ENCODE results near the gene B4GALNT4. TPM values are rescaled to one million over a fixed set of nuclear protein-coding genes. Genes with fewer than 3 reads are reported as not detected.

Gene B4GALNT4
- polyA plus RNA-seq, 2 of the 4 experiments (the other 2 are of a cell fraction): 5.3 to 27.5 TPM

GRCh38 chr11:353179-353873, 16.0 kb upstream of the B4GALNT4 start:
- FAIRE-seq (no peak), DNase-seq (ENCODE audit: low read depth in 1 of 2, low spot score in 1 of 2) (peak in 1 of 2 experiments; percentile 42), ATAC-seq (peak in 1 of 2 experiments; percentile 27; a peak in 1 of 6 replicates)
- peak overlapping the region; percentile 13; the same call in 1 of the 3 replicates for H3K4me2 ChIP-seq
- ChIA-PET CTCF (interaction anchor here (1.3 to 2.4 kb wide), 4 partner anchors 10 to 48 kb away, joined by 4 to 12 read pairs (median 6); no protein-coding TSS in a partner anchor), POLR2A (no interaction called here)
- peaks cover 21% of the 10 kb centered on the region for H3K4me1 ChIP-seq
- 52% methylated on average over 16 of the region's 16 CpGs for WGBS (ENCODE audit: missing lambda C conversion rate)
- H3K27ac ChIP-seq: peak overlapping the region; percentile 33 to 79
- H3K9me3 ChIP-seq: no peaks in the 10 kb centered on the region
- TF ChIP-seq BCL3 (IDR thresholded peaks at IDR 0.05): no peak
- TF ChIP-seq EP300 (IDR thresholded peaks at IDR 0.05): no peak
- TF ChIP-seq, protein P1, sequence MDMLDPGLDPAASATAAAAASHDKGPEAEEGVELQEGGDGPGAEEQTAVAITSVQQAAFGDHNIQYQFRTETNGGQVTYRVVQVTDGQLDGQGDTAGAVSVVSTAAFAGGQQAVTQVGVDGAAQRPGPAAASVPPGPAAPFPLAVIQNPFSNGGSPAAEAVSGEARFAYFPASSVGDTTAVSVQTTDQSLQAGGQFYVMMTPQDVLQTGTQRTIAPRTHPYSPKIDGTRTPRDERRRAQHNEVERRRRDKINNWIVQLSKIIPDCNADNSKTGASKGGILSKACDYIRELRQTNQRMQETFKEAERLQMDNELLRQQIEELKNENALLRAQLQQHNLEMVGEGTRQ (IDR thresholded peaks at IDR 0.05): no peak
- TF ChIP-seq JUNB (IDR thresholded peaks at IDR 0.05): no peak
- no peak for TF ChIP-seq MAZ (IDR thresholded peaks at IDR 0.05; ENCODE audit: borderline replicate concordance, low read depth, low read length)
- no peak for TF ChIP-seq REST (IDR thresholded peaks at IDR 0.05)
- no peak overlapping the region for H3K4me3 ChIP-seq

- Histone ChIP-seq H3K4me1 (peaks cover 21% of the 10 kb centered on the region), H3K4me2 (peak overlapping the region; percentile 94), H3K9me3 (peaks cover 7% of the 10 kb centered on the region; the same call in 2 of the 3 replicates), H3K27ac (peak overlapping the region; percentile 98 to 99), H3K4me3 (peak overlapping the region; percentile 47)
- FAIRE-seq (no peak), DNase-seq (ENCODE audit: low read depth in 1 of 2, low spot score in 1 of 2) (peak; percentile 84 to 92), ATAC-seq (peak; percentile 91 to 94)
- ChIA-PET POLR2A (interaction anchor here (0.6 to 2.0 kb wide), 18 partner anchors 10 to 149 kb away, joined by 3 to 21 read pairs (median 5); partner anchors contain the start of genes BET1L, IFITM2, PTDSS2 and RIC8A), CTCF (interaction anchor here (0.6 to 2.4 kb wide), 14 partner anchors 9 to 109 kb away, joined by 3 to 21 read pairs (median 5); no protein-coding TSS in a partner anchor)
- 7% methylated on average over 16 of the region's 76 CpGs for WGBS (ENCODE audit: missing lambda C conversion rate)
- TF ChIP-seq EHF (CRISPR knock-in tag; IDR thresholded peaks at IDR 0.05) (peak; percentile 88), ESRRA (IDR thresholded peaks at IDR 0.05; ENCODE audit: borderline replicate concordance, low read length) (no peak), TP53 (CRISPR knock-in tag; IDR thresholded peaks at IDR 0.05) (peak; percentile 93), RCOR1 (IDR thresholded peaks at IDR 0.05; ENCODE audit: low read depth, low read length) (no peak), TFCP2L1 (CRISPR knock-in tag; IDR thresholded peaks at IDR 0.05) (peak; percentile 38; the same call in 1 of the 2 replicates), HOXB13 (CRISPR knock-in tag; IDR thresholded peaks at IDR 0.05; ENCODE audit: low read depth) (peak; percentile 97), MAFK (IDR thresholded peaks at IDR 0.05; ENCODE audit: partially characterized antibody) (no peak), HEYL (CRISPR knock-in tag; IDR thresholded peaks at IDR 0.05) (peak; percentile 90; the same call in 1 of the 2 replicates), MYC (IDR thresholded peaks at IDR 0.05; ENCODE audit: borderline replicate concordance, low read length) (peak; percentile 73; the same call in 1 of the 2 replicates), CHD2 (IDR thresholded peaks at IDR 0.05; ENCODE audit: low read length, partially characterized antibody) (no peak), CHD4 (IDR thresholded peaks at IDR 0.05; ENCODE audit: borderline replicate concordance) (no peak), JUN (IDR thresholded peaks at IDR 0.05) (peak; percentile 60 to 84; a peak in 2 of 5 replicates), POLR2AphosphoS2 (conservative IDR thresholded peaks at IDR 0.05; ENCODE audit: low read length) (no peak), ZNF302 (CRISPR knock-in tag; IDR thresholded peaks at IDR 0.05) (no peak), JUNB (IDR thresholded peaks at IDR 0.05) (no peak), SREBF2 (IDR thresholded peaks at IDR 0.05) (no peak), FOXS1 (CRISPR knock-in tag; IDR thresholded peaks at IDR 0.05) (peak; percentile 50; the same call in 1 of the 2 replicates), PHF8 (IDR thresholded peaks at IDR 0.05; ENCODE audit: borderline replicate concordance, low read depth) (no peak)
- TF ChIP-seq, protein P2, sequence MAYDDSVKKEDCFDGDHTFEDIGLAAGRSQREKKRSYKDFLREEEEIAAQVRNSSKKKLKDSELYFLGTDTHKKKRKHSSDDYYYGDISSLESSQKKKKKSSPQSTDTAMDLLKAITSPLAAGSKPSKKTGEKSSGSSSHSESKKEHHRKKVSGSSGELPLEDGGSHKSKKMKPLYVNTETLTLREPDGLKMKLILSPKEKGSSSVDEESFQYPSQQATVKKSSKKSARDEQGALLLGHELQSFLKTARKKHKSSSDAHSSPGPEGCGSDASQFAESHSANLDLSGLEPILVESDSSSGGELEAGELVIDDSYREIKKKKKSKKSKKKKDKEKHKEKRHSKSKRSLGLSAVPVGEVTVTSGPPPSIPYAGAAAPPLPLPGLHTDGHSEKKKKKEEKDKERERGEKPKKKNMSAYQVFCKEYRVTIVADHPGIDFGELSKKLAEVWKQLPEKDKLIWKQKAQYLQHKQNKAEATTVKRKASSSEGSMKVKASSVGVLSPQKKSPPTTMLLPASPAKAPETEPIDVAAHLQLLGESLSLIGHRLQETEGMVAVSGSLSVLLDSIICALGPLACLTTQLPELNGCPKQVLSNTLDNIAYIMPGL (CRISPR knock-in tag; IDR thresholded peaks at IDR 0.05; ENCODE audit: borderline replicate concordance): peak; percentile 84
These were observed 13.5 kb upstream of the B4GALNT4 start for GRCh38 chr11:355581-356458.
